MG63 (cell line): ENCODE measurements around the gene AKAP3. TPM values are rescaled to one million over a fixed set of nuclear protein-coding genes. Genes with fewer than 3 reads are reported as not detected.

Experiments
- DNase-seq: peaks from one replicate; pipeline ENCODE4 v3.0.0-alpha.2; 2020
- H3K27me3 ChIP-seq: fragments of 250-450 bp; sonication (Bioruptor Pico); 2 replicates; pipeline ENCODE4 v1.5.1; 2020; ENCODE audit warnings: mild to moderate bottlenecking, moderate library complexity
- H3K36me3 ChIP-seq: fragments of 250-450 bp; sonication (Bioruptor Pico); 2 replicates; pipeline ENCODE4 v1.5.1; 2020; ENCODE audit warnings: mild to moderate bottlenecking, moderate library complexity
- H3K4me3 ChIP-seq: fragments of 250-450 bp; sonication (Bioruptor Pico); 2 replicates; pipeline ENCODE4 v1.5.1; 2020; ENCODE audit warnings: mild to moderate bottlenecking, moderate library complexity
- H3K9me3 ChIP-seq: fragments of 250-450 bp; sonication (Bioruptor Pico); 2 replicates; pipeline ENCODE4 v1.5.1; 2020; ENCODE audit warnings: mild to moderate bottlenecking, moderate library complexity
- total RNA-seq: library from RNA; depleted of rRNA; stranded (reverse); fragments of >200 nt; shearing (Covaris generic); gene quantifications from 2 replicates; pipeline ENCODE4 v1.2.3, GENCODE V29; 2014; ENCODE audit warnings: low replicate concordance; rRNA removed

The AKAP3 gene
- total RNA-seq, 1 experiment from 2014 or later: not detected

GRCh38 chr12:4567073-4567881 lies 81.6 kb downstream of the AKAP3 start:
- no peaks in the 10 kb centered on the region for H3K36me3 ChIP-seq
- DNase-seq: no peak
- H3K27me3 ChIP-seq: no peaks in the 10 kb centered on the region
- H3K4me3 ChIP-seq: no peak overlapping the region
- no peaks in the 10 kb centered on the region for H3K9me3 ChIP-seq

- Histone ChIP-seq H3K4me3 (no peak overlapping the region), H3K9me3 (no peaks in the 10 kb centered on the region), H3K27me3 (no peaks in the 10 kb centered on the region), H3K36me3 (no peaks in the 10 kb centered on the region; the same call in 1 of the 2 replicates)
- no peak for DNase-seq
Observed at GRCh38 chr12:4566474-4566873, 82.4 kb downstream of the AKAP3 start.

Other genes with a start within 250 kb of the AKAP3 start
- not detected in 2 replicates for gene FGF6, start 203.2 kb downstream of the AKAP3 start, total RNA-seq
- 33.4 and 44.3 TPM in 2 replicates for gene RAD51AP1, start 110.2 kb downstream of the AKAP3 start, total RNA-seq
- gene DYRK4, start 86.8 kb downstream of the AKAP3 start, total RNA-seq: 14.6 and 56.7 TPM in 2 replicates
- 39.5 and 150 TPM in 2 replicates for gene NDUFA9, start 63 bp upstream of the AKAP3 start, total RNA-seq
- not detected in 2 replicates for gene GALNT8, start 71.3 kb upstream of the AKAP3 start, total RNA-seq